Neutrophil (primary cell): ENCODE data around the gene CCSER1.
"Not testable (repeated sequence)": the region's sequence is repeated elsewhere in the genome, so short reads cannot be mapped to it uniquely, and the experiment has no call there.

Source experiments
- H3K27ac ChIP-seq: fragments of 200-600 bp; sonication (generic); 2 replicates; pipeline ENCODE4 v1.5.1; 2016; ENCODE audit warnings: mild to moderate bottlenecking, moderate library complexity
- H3K27me3 ChIP-seq: fragments of 200-600 bp; sonication (generic); 2 replicates; pipeline ENCODE4 v1.6.0; 2016; ENCODE audit warnings: mild to moderate bottlenecking
- H3K36me3 ChIP-seq: fragments of 200-600 bp; sonication (generic); 2 replicates; pipeline ENCODE4 v1.5.1; 2017
- H3K4me1 ChIP-seq, 2 experiments: fragments of 200-600 bp in 1 of 2; sonication (generic) in 1 of 2; 1 replicate in 1 of 2; 2 replicates in 1 of 2; pipeline versions ENCODE4 v1.5.1 to v1.6.1; 2013 to 2016; ENCODE audit warnings: low read depth in 1 of 2, low read length in 1 of 2, mild to moderate bottlenecking in 1 of 2, moderate library complexity in 1 of 2; ENCODE audit not compliant: control insufficient read depth in 1 of 2, insufficient read depth in 1 of 2
- H3K4me3 ChIP-seq, 2 experiments: fragments of 200-600 bp in 1 of 2; sonication (generic) in 1 of 2; 1 replicate in 1 of 2; 2 replicates in 1 of 2; pipeline ENCODE4 v1.5.1; 2013 to 2016; ENCODE audit warnings: low read depth in 1 of 2, low read length in 1 of 2, mild to moderate bottlenecking in 1 of 2, moderate library complexity in 1 of 2
- H3K9me3 ChIP-seq: fragments of 200-600 bp; sonication (generic); 2 replicates; pipeline ENCODE4 v1.5.1; 2016
- TF ChIP-seq, protein P1 (sequence below): fragments of 200-600 bp; sonication (generic); IDR thresholded peaks from 2 replicates; pipeline ENCODE4 v1.5.1; 2016; ENCODE audit warnings: antibody characterized with exemption

The CCSER1 gene

GRCh38 chr4:91345632-91346031 is 1218.4 kb downstream of the CCSER1 start:
- H3K4me3 ChIP-seq, result no peak overlapping the region
- TF ChIP-seq, protein P1, sequence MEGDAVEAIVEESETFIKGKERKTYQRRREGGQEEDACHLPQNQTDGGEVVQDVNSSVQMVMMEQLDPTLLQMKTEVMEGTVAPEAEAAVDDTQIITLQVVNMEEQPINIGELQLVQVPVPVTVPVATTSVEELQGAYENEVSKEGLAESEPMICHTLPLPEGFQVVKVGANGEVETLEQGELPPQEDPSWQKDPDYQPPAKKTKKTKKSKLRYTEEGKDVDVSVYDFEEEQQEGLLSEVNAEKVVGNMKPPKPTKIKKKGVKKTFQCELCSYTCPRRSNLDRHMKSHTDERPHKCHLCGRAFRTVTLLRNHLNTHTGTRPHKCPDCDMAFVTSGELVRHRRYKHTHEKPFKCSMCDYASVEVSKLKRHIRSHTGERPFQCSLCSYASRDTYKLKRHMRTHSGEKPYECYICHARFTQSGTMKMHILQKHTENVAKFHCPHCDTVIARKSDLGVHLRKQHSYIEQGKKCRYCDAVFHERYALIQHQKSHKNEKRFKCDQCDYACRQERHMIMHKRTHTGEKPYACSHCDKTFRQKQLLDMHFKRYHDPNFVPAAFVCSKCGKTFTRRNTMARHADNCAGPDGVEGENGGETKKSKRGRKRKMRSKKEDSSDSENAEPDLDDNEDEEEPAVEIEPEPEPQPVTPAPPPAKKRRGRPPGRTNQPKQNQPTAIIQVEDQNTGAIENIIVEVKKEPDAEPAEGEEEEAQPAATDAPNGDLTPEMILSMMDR, result no peak
- no peak overlapping the region for H3K27ac ChIP-seq
- no peaks in the 10 kb centered on the region for H3K36me3 ChIP-seq
- no peaks in the 10 kb centered on the region for H3K9me3 ChIP-seq
- H3K27me3 ChIP-seq, result no peaks in the 10 kb centered on the region
- H3K4me1 ChIP-seq, result no peaks in the 10 kb centered on the region

DNA sequence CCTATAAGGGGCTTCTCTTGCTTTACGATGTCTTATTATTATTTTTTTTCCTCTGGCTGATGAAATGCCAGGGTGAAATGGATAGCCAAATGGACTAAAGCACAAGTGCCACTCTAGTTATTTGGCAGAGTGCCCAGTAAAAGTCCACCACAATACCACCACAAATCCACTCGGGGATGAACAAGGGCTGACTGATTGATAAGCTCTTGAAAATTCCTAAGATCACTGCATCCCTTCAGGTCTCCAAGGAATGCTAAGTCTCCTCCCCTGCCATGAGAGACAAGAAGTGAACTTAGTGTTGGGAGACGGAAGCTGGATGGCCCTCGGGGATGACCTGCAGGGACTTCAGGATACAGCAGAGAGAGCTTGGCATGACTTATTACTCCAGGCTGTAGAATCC is 1229.3 kb downstream of the CCSER1 start:
- H3K4me3 ChIP-seq, H3K36me3 ChIP-seq, H3K4me1 ChIP-seq, H3K9me3 ChIP-seq, H3K27me3 ChIP-seq, H3K27ac ChIP-seq: not testable (repeated sequence)

DNA sequence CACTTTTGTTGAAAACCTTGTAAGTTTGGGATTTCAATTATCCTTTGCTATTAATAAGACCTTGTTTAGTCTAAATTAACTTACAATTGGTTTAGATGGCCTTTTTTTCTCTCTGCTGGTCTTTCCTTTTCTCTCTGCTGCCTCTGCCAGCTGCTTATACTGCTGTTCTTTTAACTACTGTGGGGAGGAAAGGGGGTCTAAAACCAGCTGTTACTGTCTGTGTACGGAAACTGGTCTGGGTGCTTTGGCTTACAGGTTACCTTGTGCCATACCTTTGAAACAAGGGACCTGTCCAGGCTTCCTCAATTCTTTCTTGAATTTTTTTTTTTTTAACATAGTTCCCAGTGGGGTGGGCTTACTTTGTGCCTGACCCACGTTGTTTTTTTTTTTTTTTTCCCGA is 1230.8 kb downstream of the CCSER1 start:
- H3K4me3 ChIP-seq, H3K36me3 ChIP-seq, H3K27me3 ChIP-seq, H3K27ac ChIP-seq, H3K4me1 ChIP-seq, H3K9me3 ChIP-seq: not testable (repeated sequence)

DNA sequence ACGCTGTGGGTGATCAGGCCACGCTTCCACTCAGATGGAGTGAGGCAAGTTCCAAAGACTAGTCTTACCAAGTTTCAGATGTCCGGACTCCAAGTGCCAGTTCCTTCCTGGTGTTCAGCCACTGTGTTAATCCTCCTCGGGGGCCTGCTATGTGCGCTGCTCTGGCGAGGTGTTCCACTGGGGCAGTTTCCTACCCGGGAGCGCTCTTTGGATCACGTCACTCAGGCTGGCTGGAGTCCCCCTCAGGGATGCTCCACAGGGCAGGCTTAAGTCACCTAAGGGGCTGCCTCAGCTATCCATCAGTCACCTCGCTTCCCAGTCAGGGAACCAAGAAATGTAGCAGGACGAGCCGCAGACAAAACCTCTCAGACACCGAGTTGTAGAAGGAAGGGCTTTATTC is 1231.4 kb downstream of the CCSER1 start:
- not testable (repeated sequence) for H3K36me3 ChIP-seq, H3K27ac ChIP-seq, H3K4me3 ChIP-seq, H3K4me1 ChIP-seq, H3K27me3 ChIP-seq, H3K9me3 ChIP-seq

GRCh38 chr4:91359041-91360031 is 1232.1 kb downstream of the CCSER1 start:
- Histone ChIP-seq H3K27ac (no peak overlapping the region), H3K36me3 (no peaks in the 10 kb centered on the region), H3K27me3 (no peaks in the 10 kb centered on the region), H3K4me1 (no peaks in the 10 kb centered on the region), H3K4me3 (no peak overlapping the region), H3K9me3 (peaks cover 4% of the 10 kb centered on the region)
- TF ChIP-seq, protein P1, result no peak

DNA sequence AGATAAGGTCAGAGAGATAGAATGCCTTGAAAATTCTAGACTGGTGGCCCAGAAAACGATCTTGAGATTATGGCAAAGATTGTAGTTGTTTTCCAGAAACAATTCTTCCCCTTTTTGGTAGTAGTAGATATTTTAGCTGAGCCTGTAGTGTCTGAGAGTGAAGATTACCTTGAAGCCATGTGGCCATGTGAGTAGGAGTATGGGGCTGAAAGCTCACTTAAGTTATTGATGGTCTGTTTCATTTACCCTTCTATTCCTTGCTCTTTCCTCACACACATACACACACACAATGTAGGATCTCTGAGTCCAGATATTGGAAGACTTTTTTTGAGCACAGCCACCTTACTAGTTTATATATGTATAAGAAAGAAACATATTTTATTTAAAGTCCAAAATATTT is 1234.9 kb downstream of the CCSER1 start:
- TF ChIP-seq, protein P1, result no peak
- H3K27me3 ChIP-seq, result no peaks in the 10 kb centered on the region

DNA sequence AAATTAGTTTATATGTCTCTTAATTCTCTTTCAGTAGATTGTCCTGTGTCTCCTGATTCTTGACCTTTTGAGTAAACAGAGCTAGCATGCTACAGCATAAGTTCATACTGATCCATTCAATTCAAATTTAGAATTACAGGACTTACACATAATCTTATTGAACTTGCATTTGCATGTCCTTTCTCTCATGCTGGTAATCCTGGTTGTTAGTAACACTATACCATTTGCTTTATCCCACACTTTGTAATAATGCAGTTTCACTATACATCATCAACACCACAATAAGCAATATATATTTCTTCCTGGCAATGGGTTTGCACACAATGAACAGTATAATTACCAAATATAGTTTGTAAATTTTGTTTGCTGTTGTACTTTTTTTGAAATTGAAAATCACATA is 1239.4 kb downstream of the CCSER1 start:
- Histone ChIP-seq H3K27me3 (no peaks in the 10 kb centered on the region), H3K9me3 (no peaks in the 10 kb centered on the region), H3K4me3 (no peak overlapping the region), H3K36me3 (no peaks in the 10 kb centered on the region), H3K27ac (no peak overlapping the region), H3K4me1 (no peaks in the 10 kb centered on the region)
- TF ChIP-seq, protein P1, result no peak

More for the DNA sequence above, 1234.9 kb downstream of the CCSER1 start:
- Histone ChIP-seq H3K4me1 (no peaks in the 10 kb centered on the region), H3K36me3 (no peaks in the 10 kb centered on the region), H3K4me3 (no peak overlapping the region), H3K9me3 (no peaks in the 10 kb centered on the region), H3K27ac (no peak overlapping the region)
